Activated CD4-positive, alpha-beta memory T cell treated with anti-CD3 and anti-CD28 coated beads, Interleukin-2, amount 10 ng/mL, durations not matched to agents 7 days and 5 days (primary cell): Measurements from ENCODE around the gene CIITA. TPM values are rescaled to one million over a fixed set of nuclear protein-coding genes. Genes with fewer than 3 reads are reported as not detected.

Experiments used
- CTCF ChIA-PET: fragments of 350-600 bp; sonication (Branson Sonifier 250); formaldehyde crosslinking; loops from one replicate; lab custom pipeline; 2021; ENCODE audit warnings: antibody characterized with exemption, inconsistent platforms; lab: Charles Lee
- POLR2A ChIA-PET: fragments of 350-600 bp; sonication (Branson Sonifier 250); formaldehyde crosslinking; loops from one replicate; lab custom pipeline; 2021; ENCODE audit warnings: antibody characterized with exemption; lab: Charles Lee
- DNase-seq: peaks from one replicate; pipeline ENCODE4 v3.0.0-alpha.2; 2020
- H3K27ac Mint-ChIP-seq: one replicate; pipeline ENCODE4 v1.8.0; 2021; ENCODE audit warnings: mild to moderate bottlenecking, mixed read lengths
- H3K27me3 Mint-ChIP-seq: one replicate; pipeline ENCODE4 v1.8.0; 2021; ENCODE audit warnings: mixed read lengths
- H3K36me3 Mint-ChIP-seq: one replicate; pipeline ENCODE4 v1.8.0; 2021; ENCODE audit warnings: low read depth, mixed read lengths
- H3K4me1 Mint-ChIP-seq: one replicate; pipeline ENCODE4 v1.8.0; 2021; ENCODE audit warnings: mixed read lengths
- H3K4me3 Mint-ChIP-seq: one replicate; pipeline ENCODE4 v1.8.0; 2021; ENCODE audit warnings: mild to moderate bottlenecking, mixed read lengths
- H3K9me3 Mint-ChIP-seq: one replicate; pipeline ENCODE4 v1.8.0; 2021; ENCODE audit warnings: mixed read lengths
- total RNA-seq, 2 experiments: library from RNA; stranded (reverse); gene quantifications; one replicate each; pipeline ENCODE4 v1.2.3, GENCODE V29; 2021

Gene CIITA
- total RNA-seq, 2 experiments from 2014 or later, result 48.5 to 48.9 TPM

- POLR2A ChIA-PET, result no interaction called here
- Mint-ChIP-seq H3K27me3 (peaks cover 35% of the 10 kb centered on the region), H3K4me1 (peaks cover 16% of the 10 kb centered on the region), H3K4me3 (no peak overlapping the region), H3K27ac (no peak overlapping the region), H3K36me3 (no peaks in the 10 kb centered on the region), H3K9me3 (peaks cover 3% of the 10 kb centered on the region)
- no peak for DNase-seq
- CTCF ChIA-PET, result no interaction called here
Measured at GRCh38 chr16:10838621-10839278, 38.3 kb upstream of the CIITA start.

DNA sequence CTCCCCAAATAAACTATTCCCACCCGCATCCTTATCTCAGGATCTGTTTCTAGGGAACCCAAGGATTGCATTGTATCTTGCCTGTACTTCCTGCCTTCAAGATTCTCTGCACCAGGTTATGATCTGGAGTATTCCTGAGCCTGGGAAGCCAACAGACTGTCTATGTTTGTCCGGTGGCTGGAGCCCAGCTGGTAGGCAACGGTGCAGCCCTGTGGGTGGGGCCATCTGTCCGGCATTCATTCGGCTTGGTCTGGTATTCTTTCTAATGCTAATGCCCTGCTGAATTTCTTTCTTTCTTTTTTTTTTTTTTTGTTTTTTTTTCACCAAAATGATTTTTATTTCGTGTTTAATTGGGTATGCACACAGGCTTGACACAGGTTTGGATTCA lies 37.7 kb upstream of the CIITA start:
- H3K4me1 Mint-ChIP-seq, result peaks cover 16% of the 10 kb centered on the region
- H3K4me3 Mint-ChIP-seq, result no peak overlapping the region
- no peaks in the 10 kb centered on the region for H3K36me3 Mint-ChIP-seq
- no peak for DNase-seq
- H3K27ac Mint-ChIP-seq, result no peak overlapping the region
- POLR2A ChIA-PET, result no interaction called here
- H3K9me3 Mint-ChIP-seq, result peaks cover 3% of the 10 kb centered on the region
- CTCF ChIA-PET, result no interaction called here
- peaks cover 32% of the 10 kb centered on the region for H3K27me3 Mint-ChIP-seq

GRCh38 chr16:10840703-10841102 lies 36.3 kb upstream of the CIITA start:
- DNase-seq, result no peak
- Mint-ChIP-seq H3K4me3 (no peak overlapping the region), H3K36me3 (no peaks in the 10 kb centered on the region), H3K27me3 (peaks cover 38% of the 10 kb centered on the region), H3K27ac (no peak overlapping the region), H3K9me3 (peaks cover 3% of the 10 kb centered on the region), H3K4me1 (peaks cover 5% of the 10 kb centered on the region)
- POLR2A ChIA-PET, result no interaction called here
- CTCF ChIA-PET, result no interaction called here

- Mint-ChIP-seq H3K4me1 (peaks cover 3% of the 10 kb centered on the region), H3K36me3 (no peaks in the 10 kb centered on the region), H3K27me3 (peaks cover 27% of the 10 kb centered on the region), H3K9me3 (no peaks in the 10 kb centered on the region), H3K4me3 (no peak overlapping the region), H3K27ac (no peak overlapping the region)
- no peak for DNase-seq
- CTCF ChIA-PET, result interaction anchor here (0.6 kb wide), 1 partner anchor 638 kb away, joined by 3 read pairs; no protein-coding TSS in a partner anchor
- POLR2A ChIA-PET, result interaction anchor here (1.1 kb wide), 1 partner anchor 30 kb away, joined by 3 read pairs; the partner anchor contains the start of gene CIITA
Measured at GRCh38 chr16:10846213-10846998, 30.6 kb upstream of the CIITA start.

DNA sequence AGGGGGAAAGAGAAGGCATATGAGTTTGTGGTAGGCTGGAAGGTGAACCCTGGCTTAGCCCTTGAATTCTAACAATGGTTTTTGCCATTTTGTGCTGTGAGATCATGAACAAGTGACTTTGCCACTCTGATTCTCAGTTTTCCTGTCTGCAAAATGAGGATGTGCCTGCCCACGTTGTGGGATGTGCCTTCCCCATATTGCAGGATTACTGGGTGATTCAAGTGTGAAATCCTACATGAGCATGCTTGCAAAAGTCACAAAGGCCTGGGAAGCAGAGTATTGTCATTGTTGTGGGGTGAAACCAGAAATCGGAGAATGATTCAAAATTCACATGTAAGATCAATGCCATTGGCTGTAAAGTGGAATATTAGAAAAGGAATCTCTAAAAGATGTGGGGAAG lies 29.8 kb upstream of the CIITA start:
- Mint-ChIP-seq H3K9me3 (no peaks in the 10 kb centered on the region), H3K27me3 (peaks cover 24% of the 10 kb centered on the region), H3K36me3 (no peaks in the 10 kb centered on the region), H3K4me3 (no peak overlapping the region), H3K4me1 (peaks cover 8% of the 10 kb centered on the region), H3K27ac (no peak overlapping the region)
- CTCF ChIA-PET, result no interaction called here
- POLR2A ChIA-PET, result no interaction called here
- no peak for DNase-seq

- Mint-ChIP-seq H3K36me3 (peaks cover 2% of the 10 kb centered on the region), H3K4me1 (peaks cover 19% of the 10 kb centered on the region), H3K27me3 (peaks cover 21% of the 10 kb centered on the region), H3K27ac (no peak overlapping the region), H3K4me3 (no peak overlapping the region), H3K9me3 (no peaks in the 10 kb centered on the region)
- POLR2A ChIA-PET, result no interaction called here
- CTCF ChIA-PET, result interaction anchor here (0.7 kb wide), 1 partner anchor 284 kb away, joined by 3 read pairs; no protein-coding TSS in a partner anchor
- no peak for DNase-seq
Measured at GRCh38 chr16:10849736-10850477, 27.1 kb upstream of the CIITA start.

GRCh38 chr16:10850478-10850850 lies 26.5 kb upstream of the CIITA start:
- DNase-seq, result no peak
- peaks cover 19% of the 10 kb centered on the region for H3K4me1 Mint-ChIP-seq
- H3K4me3 Mint-ChIP-seq, result no peak overlapping the region
- POLR2A ChIA-PET, result no interaction called here
- no peak overlapping the region for H3K27ac Mint-ChIP-seq
- peaks cover 2% of the 10 kb centered on the region for H3K36me3 Mint-ChIP-seq
- H3K9me3 Mint-ChIP-seq, result no peaks in the 10 kb centered on the region
- CTCF ChIA-PET, result no interaction called here
- H3K27me3 Mint-ChIP-seq, result peaks cover 16% of the 10 kb centered on the region

DNA sequence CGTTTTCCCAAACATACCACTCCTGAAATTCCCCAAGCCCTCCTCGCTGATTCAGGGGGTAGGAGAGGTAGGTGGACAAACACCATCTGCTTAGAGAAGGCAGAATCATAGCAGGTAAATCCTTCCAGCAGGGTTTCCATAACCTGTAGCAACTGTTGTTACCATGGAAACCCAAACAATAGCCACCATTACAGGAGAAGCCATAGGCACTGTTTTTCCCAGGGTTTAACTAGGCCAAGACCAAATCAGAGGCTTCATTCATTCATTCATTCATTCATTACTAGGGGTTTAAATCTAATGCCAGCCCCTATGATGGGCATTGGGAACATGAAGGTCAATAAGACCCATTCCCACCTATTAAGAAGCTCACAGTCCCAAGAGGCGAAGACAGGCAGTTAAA lies 25.5 kb upstream of the CIITA start:
- DNase-seq, result no peak
- Mint-ChIP-seq H3K9me3 (no peaks in the 10 kb centered on the region), H3K4me1 (peaks cover 19% of the 10 kb centered on the region), H3K27ac (no peak overlapping the region), H3K36me3 (peaks cover 2% of the 10 kb centered on the region), H3K4me3 (no peak overlapping the region), H3K27me3 (peaks cover 11% of the 10 kb centered on the region)
- ChIA-PET POLR2A (interaction anchor here (1.2 kb wide), 2 partner anchors 12 to 19 kb away, joined by 3 read pairs; no protein-coding TSS in a partner anchor), CTCF (no interaction called here)

- CTCF ChIA-PET, result interaction anchor here (0.6 kb wide), 1 partner anchor 12 kb away, joined by 3 read pairs; no protein-coding TSS in a partner anchor
Measured at GRCh38 chr16:10852286-10852685, 24.7 kb upstream of the CIITA start.

GRCh38 chr16:10852948-10853347 lies 24.1 kb upstream of the CIITA start:
- no peaks in the 10 kb centered on the region for H3K9me3 Mint-ChIP-seq
- DNase-seq, result no peak
- peaks cover 3% of the 10 kb centered on the region for H3K27me3 Mint-ChIP-seq
- POLR2A ChIA-PET, result interaction anchor here (1.5 kb wide), 1 partner anchor 16 kb away, joined by 4 read pairs; no protein-coding TSS in a partner anchor
- no peak overlapping the region for H3K4me3 Mint-ChIP-seq
- peaks cover 16% of the 10 kb centered on the region for H3K4me1 Mint-ChIP-seq
- no peak overlapping the region for H3K27ac Mint-ChIP-seq
- CTCF ChIA-PET, result no interaction called here
- H3K36me3 Mint-ChIP-seq, result peaks cover 2% of the 10 kb centered on the region

More at GRCh38 chr16:10852286-10852685, 24.7 kb upstream of the CIITA start:
- DNase-seq, result no peak
- POLR2A ChIA-PET, result interaction anchor here (1.2 to 1.5 kb wide), 3 partner anchors 11 to 18 kb away, joined by 3 to 4 read pairs (median 3); no protein-coding TSS in a partner anchor
- Mint-ChIP-seq H3K4me3 (no peak overlapping the region), H3K27me3 (peaks cover 4% of the 10 kb centered on the region), H3K9me3 (no peaks in the 10 kb centered on the region), H3K4me1 (peaks cover 16% of the 10 kb centered on the region), H3K27ac (no peak overlapping the region), H3K36me3 (peaks cover 2% of the 10 kb centered on the region)

DNA sequence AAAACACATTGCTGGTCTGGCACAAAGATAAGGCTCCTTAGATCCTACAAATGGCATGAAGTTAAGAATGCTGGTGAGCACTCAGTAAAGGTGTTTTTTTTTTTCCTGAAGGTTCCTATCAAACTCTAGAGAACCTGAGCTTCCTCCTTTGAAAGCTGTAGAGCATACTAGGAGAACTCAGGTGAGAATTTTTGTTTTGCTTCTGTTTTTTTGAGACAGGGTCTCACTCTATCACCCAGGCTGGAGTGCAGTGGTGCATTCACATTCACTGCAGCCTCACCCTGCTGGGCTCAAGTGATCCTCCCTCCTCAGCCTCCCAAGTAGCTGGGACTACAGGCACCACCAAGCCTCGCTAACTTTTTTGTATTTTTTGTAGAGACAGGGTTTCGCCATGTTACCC lies 21.0 kb upstream of the CIITA start:
- H3K36me3 Mint-ChIP-seq, result peaks cover 2% of the 10 kb centered on the region
- no peak overlapping the region for H3K4me3 Mint-ChIP-seq
- H3K9me3 Mint-ChIP-seq, result peaks cover 5% of the 10 kb centered on the region
- peaks cover 12% of the 10 kb centered on the region for H3K27me3 Mint-ChIP-seq
- CTCF ChIA-PET, result no interaction called here
- H3K27ac Mint-ChIP-seq, result no peak overlapping the region
- POLR2A ChIA-PET, result interaction anchor here (1.4 kb wide), 1 partner anchor 22 kb away, joined by 4 read pairs; no protein-coding TSS in a partner anchor
- no peak for DNase-seq
- H3K4me1 Mint-ChIP-seq, result peaks cover 16% of the 10 kb centered on the region

- peaks cover 30% of the 10 kb centered on the region for H3K27me3 Mint-ChIP-seq
- H3K9me3 Mint-ChIP-seq, result peaks cover 5% of the 10 kb centered on the region
- H3K36me3 Mint-ChIP-seq, result no peaks in the 10 kb centered on the region
- ChIA-PET CTCF (no interaction called here), POLR2A (no interaction called here)
- no peak overlapping the region for H3K4me3 Mint-ChIP-seq
- no peak for DNase-seq
- H3K27ac Mint-ChIP-seq, result no peak overlapping the region
- peaks cover 13% of the 10 kb centered on the region for H3K4me1 Mint-ChIP-seq
Measured at GRCh38 chr16:10858203-10858602, 18.8 kb upstream of the CIITA start.
